ENCODE data around the gene P2RY6.

Gene P2RY6

GRCh38 chr11:73294604-73295003 is 22.5 kb downstream of the P2RY6 start:
- TF ChIP-seq CTCF (conservative IDR thresholded peaks at IDR 0.05; ENCODE audit: low read length): no peak
- no peak overlapping the region for H3K4me3 ChIP-seq (ENCODE audit: low read length)
- no peak for DNase-seq (ENCODE audit: low read depth)

GRCh38 chr11:73295241-73295995 is 23.3 kb downstream of the P2RY6 start:
- DNase-seq (ENCODE audit: low read depth): peak; percentile 86
- no peak overlapping the region for H3K4me3 ChIP-seq (ENCODE audit: low read length)
- TF ChIP-seq CTCF (conservative IDR thresholded peaks at IDR 0.05; ENCODE audit: low read length): peak; percentile 97

GRCh38 chr11:73295996-73296318 is 23.8 kb downstream of the P2RY6 start:
- no peak overlapping the region for H3K4me3 ChIP-seq (ENCODE audit: low read length)
- no peak for DNase-seq (ENCODE audit: low read depth)
- TF ChIP-seq CTCF (conservative IDR thresholded peaks at IDR 0.05; ENCODE audit: low read length): no peak

- no peak for DNase-seq (ENCODE audit: low read depth)
- no peak overlapping the region for H3K4me3 ChIP-seq (ENCODE audit: low read length)
- TF ChIP-seq CTCF (conservative IDR thresholded peaks at IDR 0.05; ENCODE audit: low read length): no peak
These were observed 24.5 kb downstream of the P2RY6 start for GRCh38 chr11:73296501-73297230.

- no peak for DNase-seq (ENCODE audit: low read depth)
- TF ChIP-seq CTCF (conservative IDR thresholded peaks at IDR 0.05; ENCODE audit: low read length): no peak
- H3K4me3 ChIP-seq (ENCODE audit: low read length): no peak overlapping the region
These were observed 25.1 kb downstream of the P2RY6 start for GRCh38 chr11:73297231-73297590.

GRCh38 chr11:73297702-73298101 is 25.6 kb downstream of the P2RY6 start:
- no peak for TF ChIP-seq CTCF (conservative IDR thresholded peaks at IDR 0.05; ENCODE audit: low read length)
- no peak overlapping the region for H3K4me3 ChIP-seq (ENCODE audit: low read length)
- DNase-seq (ENCODE audit: low read depth): no peak

- H3K4me3 ChIP-seq (ENCODE audit: low read length): no peak overlapping the region
- TF ChIP-seq CTCF (conservative IDR thresholded peaks at IDR 0.05; ENCODE audit: low read length): no peak
- DNase-seq (ENCODE audit: low read depth): no peak
These were observed 26.1 kb downstream of the P2RY6 start for GRCh38 chr11:73298233-73298632.
